GM18909 (cell line): ENCODE data around the gene DNAH1.

ENCODE experiments used
- ATAC-seq: cut with Tn5 transposase; IDR thresholded peaks from one replicate; pipeline ENCODE4 v1.9.1; 2021; ENCODE audit warnings: mild to moderate bottlenecking; ENCODE audit not compliant: unreplicated experiment, poor library complexity

DNAH1 gene

GRCh38 chr3:52441772-52442332 is 125.7 kb downstream of the DNAH1 start:
- ATAC-seq, result no peak

- ATAC-seq, result no peak
Observed at GRCh38 chr3:52442409-52443267, 126.5 kb downstream of the DNAH1 start.

GRCh38 chr3:52443268-52443610 is 127.1 kb downstream of the DNAH1 start:
- ATAC-seq, result no peak

GRCh38 chr3:52443791-52444687 is 127.9 kb downstream of the DNAH1 start:
- ATAC-seq, result no peak

- peak; percentile 77 for ATAC-seq
Observed at GRCh38 chr3:52444860-52445793, 129.0 kb downstream of the DNAH1 start, which contains the start of gene SEMA3G. TSS of gene SEMA3G (minus strand) at chr3:52445103. CDS start at chr3:52445027, 76 bp downstream.

GRCh38 chr3:52446042-52446441 is 129.9 kb downstream of the DNAH1 start:
- ATAC-seq, result no peak

- ATAC-seq, result peak; percentile 59
Observed at GRCh38 chr3:52446631-52447511, 130.8 kb downstream of the DNAH1 start.

- ATAC-seq, result no peak
Observed at GRCh38 chr3:52447512-52448355, 131.6 kb downstream of the DNAH1 start.
